Stimulated activated CD4-positive, alpha-beta T cell treated with anti-CD3 and anti-CD28 coated beads, Interleukin-1b, Interleukin-23, amount 100 ng/mL, for 4 hours (primary cell): ENCODE measurements around the gene UAP1L1.

Experiments used
- DNase-seq, 2 donors: peaks; one replicate each; pipeline ENCODE4 v3.0.0-alpha.2; 2020; ENCODE audit warnings: low read depth in 2 of 2

The UAP1L1 gene

DNA sequence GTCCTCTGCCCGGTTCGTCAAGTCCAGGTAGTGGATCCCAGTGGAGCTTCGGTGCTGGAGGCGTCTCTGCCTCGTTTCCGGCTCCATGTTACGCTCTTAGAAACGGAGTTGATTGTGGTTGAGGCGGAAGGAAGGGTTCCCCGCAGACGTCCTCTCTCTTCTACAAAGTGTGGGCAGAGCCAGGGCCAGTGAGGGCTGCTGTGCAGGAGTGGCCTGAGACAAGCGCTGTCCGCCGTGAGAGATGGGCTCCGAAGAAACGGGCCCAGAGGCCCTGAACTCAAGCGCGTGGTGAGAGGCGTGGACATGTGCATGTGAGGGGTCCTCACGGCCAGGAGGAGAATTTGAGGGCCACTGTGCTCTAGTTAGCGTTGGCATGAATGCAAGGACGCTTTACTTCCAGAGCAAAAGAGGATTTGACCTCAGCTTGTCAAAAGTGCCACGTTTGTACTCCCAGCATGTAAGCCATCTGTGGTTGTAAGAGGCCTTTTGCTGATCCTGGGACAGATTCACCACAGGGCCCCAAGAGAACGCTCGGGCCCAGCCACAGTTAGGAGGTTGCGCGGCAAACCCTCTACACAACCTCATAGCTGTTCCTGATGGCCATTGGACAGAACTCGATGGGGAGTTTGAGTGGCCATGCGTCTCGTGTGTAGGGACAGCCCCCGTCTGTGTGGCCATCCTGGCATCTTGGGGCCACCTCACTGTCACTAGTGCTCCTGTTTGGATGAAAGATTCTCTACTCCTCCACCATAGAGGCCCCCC lies 19.6 kb downstream of the UAP1L1 start:
- DNase-seq = no peak

DNA sequence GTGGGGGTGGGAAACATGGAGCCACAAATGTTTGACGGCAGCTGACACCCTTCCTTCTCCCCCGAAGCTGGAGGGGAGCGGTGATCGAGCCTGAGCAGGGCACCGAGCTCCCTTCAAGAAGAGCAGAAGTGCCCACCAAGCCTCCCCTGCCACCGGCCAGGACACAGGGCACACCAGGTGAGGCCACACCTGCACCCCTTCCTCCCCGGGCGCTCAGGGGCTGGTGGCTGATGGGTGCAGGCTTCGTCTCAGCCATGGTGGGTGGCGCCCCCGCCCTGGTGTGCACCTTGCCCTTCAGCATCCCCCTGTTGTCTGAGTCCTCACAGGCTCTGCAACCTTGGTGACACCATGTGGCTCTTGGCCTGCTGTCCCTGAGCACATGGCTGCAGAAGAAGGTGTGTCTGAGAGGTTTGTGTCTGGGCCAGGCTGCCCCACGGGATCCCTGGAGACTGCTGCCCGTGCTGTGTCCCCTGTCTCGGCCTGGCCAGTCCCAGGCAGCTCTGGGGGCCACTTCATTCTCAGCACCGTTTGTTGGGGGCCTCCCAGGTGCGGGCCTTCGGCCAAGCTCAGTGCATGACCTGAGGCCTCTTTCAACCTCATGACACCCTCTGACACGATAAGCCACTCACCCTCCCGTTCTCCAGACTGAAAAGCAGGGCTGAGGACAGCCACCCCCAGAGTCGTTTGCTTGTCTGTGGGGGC lies 20.6 kb downstream of the UAP1L1 start:
- no peak for DNase-seq

DNA sequence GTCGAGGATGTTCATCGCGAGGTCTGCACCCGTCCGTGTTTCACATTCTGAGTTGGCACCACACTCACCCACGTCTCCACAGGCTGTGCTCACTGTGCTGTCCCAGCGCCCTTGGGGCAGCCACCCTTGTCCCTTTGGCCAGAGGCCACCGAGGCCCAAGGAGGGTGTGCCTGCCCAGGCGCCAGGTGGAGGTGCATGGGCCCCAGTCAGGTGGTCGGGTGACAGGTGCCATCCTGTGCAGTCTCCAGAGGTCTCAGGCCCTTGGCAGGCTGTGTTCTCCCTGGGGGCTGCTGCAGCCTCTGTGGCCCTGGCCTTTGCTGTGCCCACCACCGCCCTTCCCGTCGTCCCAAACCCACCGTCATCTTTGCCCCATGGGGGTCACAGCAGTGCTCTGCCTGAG lies 21.9 kb downstream of the UAP1L1 start:
- no peak for DNase-seq

DNA sequence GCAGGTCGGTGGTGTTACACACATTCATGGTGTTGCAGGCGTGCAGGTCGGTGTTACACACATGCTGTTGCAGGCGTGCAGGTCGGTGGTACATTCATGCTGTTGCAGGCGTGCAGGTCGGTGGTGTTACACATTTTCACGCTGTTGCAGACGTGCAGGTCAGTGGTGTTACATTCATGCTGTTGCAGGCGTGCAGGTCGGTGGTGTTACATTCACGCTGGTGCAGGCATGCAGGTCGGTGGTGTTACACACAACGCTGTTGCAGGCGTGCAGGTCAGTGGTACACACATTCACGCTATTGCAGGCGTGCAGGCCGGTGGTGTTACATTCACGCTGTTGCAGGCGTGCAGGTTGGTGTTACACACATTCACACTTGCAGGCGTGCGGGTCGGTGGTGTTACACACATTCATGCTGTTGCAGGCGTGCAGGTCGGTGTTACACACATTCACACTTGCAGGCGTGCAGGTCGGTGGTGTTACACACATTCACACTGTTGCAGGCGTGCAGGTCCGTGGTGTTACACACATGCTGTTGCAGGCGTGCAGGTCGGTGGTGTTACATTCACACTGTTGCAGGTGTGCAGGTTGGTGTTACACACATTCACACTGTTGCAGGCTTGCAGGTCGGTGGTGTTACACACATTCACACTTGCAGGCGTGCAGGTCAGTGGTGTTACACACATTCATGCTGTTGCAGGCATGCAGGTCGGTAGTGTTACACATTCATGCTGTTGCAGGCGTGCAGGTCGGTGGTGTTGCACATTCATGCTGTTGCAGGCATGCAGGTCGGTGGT lies 26.1 kb downstream of the UAP1L1 start:
- DNase-seq = no peak

DNA sequence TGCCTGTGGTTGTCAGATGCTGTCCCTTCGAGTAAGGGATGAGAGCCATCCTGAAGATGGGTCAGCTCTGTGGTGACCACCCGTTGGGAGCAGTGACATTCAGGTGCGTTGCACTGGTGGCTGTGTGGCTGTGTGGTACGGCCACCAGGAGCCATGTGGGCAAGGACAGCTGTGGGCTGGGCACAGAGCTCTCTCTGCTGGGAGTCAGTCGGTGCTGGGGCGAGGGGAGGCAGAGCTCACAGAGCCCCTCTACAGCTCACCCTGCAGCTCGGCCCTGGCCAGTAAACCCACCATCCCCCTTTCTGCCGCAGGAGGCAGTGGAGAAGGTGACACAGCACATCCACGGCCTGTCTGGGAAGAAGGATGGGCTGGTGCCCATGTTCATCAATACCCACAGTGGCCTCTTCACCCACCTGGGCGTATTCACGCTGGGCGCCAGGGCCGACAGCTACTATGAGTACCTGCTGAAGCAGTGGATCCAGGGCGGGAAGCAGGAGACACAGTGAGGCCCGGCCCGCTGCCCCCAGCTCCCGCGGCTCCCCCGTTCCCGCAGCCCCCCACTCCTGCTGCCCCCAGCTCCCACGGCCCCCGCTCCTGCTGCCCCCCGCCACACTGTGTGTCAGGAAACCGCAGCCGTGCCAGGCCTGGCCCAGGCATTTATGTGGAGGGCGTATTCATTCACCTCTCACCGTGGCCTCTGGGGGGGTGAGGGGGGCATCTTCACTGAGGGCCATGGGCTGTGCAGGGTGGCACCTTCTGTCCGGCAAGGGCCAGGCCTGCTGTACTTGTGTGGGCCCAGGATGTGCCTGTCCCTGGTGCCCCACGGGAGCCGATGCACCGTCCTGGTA lies 28.7 kb downstream of the UAP1L1 start:
- no peak for DNase-seq

DNA sequence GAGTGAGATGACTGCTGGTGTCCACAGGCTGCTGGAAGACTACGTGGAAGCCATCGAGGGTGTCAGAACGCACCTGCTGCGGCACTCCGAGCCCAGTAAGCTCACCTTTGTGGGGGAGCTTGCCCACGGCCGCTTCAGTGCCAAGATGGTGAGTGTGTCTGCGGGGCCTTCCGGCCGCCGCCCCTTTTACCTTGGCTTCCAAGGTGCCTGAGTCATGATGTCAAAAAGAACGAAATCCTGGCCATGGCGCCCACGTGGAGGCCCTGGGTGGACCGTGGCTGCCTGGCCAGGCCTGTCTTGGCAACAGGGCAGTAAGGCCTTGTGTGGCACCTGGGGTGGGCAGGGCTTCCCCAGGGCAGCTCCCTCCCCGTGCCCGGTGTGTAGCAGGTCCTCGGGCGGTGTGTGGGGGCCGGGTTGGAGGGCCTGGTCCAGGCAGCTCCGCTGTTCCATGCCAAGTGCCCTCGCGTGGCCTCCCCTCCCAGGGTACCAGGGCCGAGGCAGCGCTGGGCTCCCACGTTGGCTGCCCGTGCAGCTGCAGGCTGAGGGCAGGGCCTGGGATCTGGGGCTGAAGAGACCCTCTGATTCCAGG lies 29.4 kb downstream of the UAP1L1 start:
- DNase-seq = no peak

- no peak for DNase-seq
These were observed 30.1 kb downstream of the UAP1L1 start for GRCh38 chr9:137107312-137107921.

DNA sequence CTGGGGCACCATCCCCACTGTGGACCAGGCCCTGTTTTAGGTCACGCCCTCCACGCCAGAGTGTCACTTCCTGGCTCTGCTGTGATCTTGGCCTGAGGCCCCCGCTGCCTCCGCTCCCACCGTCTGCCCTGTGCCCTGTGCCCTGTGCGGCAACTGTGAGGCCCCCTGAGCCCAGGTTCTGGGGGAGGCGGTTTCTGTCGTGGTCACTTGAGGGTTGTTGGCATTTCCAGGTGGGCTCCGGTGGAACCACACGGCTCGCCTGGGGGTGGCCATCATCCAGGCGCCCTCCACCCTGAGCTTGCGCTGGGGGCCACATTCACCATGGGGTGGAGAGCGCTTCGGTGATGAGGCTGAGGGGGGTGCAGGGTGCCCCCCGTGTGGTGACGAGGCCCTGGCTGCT lies 30.7 kb downstream of the UAP1L1 start:
- DNase-seq = no peak

DNA sequence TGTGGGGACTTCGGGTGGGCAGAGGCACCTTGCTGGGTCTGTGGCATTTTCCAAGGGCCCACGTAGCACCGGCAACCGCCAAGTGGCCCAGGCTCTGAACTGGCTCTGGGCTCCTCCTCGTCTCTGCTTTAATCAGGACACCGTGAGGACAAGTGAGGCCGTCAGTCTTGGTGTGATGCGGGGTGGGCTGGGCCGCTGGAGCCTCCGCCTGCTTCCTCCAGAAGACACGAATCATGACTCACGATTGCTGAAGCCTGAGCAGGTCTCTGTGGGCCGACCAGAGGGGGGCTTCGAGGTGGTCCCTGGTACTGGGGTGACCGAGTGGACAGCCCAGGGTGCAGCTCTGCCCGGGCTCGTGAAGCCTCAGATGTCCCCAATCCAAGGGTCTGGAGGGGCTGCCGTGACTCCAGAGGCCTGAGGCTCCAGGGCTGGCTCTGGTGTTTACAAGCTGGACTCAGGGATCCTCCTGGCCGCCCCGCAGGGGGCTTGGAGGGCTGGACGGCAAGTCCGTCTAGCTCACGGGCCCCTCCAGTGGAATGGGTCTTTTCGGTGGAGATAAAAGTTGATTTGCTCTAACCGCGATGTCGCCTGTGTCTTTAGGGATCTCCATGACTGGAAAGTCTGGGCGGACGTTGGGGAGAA lies 31.4 kb downstream of the UAP1L1 start:
- no peak for DNase-seq

DNA sequence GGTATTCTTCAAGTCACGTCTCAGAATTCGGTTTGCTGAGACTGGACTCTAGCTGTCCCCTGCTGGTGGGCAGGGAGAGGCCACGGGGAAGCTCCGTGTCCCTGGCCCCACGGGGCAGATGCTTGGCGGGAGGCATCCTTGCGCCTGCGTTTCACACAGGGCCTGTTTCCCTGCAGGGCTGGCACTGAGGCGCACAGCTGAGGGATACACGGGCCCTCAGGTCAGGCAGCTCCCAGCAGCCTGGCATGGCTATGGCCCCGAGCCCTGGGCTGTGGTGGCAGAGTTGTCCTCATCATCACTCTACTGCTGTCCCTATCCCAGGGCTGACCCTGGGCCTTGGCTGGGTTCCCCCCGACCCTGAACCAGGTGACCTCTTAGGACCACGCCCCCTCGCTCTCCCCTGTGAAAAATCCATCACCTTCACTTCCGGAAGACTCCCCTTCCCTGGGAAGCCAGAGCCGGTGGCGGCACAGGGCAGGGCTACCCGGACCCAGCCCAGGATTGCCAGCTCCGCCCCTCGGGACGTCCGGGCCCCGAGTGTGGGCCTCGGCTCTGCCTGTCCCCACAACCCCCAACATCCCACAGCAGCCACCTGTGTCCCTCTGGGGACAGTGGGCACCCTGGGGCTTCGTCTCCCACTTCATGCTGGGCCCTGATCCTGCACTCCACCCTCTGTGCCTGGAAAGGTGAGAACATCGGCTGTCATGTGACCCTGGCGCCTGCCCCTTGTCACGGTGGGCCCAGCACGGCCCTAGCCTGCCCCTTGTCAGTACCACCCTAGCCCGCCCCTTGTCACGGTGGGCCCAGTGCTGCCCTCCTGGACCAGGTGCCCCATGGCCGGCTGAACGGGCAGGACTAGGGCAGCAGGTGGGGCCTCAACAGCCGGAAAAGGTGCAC lies 32.2 kb downstream of the UAP1L1 start:
- no peak for DNase-seq

GRCh38 chr9:137110147-137110910 lies 33.0 kb downstream of the UAP1L1 start:
- no peak for DNase-seq

DNA sequence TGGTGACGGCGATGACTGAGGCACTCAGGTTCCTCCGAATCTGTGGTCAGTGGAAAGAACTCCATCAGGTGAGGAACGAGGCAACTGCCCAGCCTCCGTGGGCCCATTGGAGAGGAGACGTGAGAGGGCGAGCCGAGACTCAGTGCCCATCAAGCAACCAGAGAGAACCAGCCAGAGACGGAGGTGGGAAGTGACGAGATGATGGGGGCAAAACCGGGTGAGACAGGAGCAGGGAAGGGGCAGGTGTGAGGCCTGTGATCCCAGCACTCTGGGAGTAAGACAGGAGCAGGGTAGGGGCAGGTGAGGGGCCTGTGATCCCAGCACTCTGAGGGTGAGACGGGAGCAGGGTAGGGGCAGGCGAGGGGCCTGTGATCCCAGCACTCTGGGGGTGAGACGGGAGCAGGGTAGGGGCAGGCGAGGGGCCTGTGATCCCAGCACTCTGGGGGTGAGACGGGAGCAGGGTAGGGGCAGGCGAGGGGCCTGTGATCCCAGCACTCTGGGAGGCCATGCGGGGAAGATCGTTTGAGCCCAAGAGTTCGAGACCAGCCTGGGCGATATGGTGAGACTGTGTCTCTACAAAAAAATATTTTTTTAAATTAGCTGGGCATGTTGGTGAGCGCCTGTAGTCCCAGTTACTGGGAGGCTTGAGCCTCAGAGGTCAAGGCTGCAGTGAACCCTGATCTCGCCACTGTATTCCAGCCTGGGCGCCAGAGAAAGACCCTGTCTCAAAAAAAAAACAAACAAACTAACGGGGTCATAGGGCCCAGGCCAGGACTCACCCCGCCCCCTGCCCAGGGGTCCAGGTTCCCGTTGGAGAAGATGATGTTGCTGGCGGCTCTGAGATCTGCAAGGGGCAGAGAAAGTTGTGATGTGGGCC lies 33.8 kb downstream of the UAP1L1 start:
- DNase-seq = no peak

DNA sequence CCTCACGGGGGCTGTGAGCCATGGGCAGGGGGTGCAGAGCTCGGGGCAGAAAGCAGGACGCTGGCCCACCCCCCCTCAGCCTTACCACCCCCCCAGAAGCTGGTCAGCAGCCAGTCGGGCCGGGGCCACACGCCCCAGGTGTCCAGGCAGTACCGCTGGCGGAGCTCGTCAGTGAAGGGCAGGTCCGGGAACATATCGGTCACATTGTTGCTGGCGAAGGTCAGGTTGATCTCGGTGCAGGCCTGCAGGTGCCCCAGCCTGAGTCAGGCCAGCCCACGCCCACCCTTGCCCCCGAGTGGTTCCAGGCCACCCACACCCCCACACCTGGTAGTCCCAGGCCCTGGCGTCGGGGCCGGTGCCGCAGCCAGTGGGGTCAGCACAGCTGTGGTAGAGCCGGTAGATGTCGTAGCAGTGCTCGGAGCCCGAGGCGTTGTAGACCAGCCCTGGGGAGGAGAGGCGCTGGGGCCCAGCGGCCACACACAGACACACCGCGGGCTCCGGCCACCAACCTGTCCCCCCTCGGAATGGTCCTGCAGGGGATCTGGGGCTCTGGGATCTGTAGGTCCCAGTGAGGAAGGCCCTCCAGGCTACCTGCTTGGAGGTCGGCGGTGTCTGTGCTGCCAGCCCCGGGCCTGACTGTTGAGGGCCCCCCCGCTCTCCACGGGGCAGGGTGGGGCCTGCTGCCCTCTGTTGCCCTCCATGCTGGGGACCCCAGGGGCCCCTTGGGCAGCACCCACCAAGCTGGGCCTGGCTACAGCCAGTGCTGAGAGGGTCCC lies 34.7 kb downstream of the UAP1L1 start:
- DNase-seq = no peak

DNA sequence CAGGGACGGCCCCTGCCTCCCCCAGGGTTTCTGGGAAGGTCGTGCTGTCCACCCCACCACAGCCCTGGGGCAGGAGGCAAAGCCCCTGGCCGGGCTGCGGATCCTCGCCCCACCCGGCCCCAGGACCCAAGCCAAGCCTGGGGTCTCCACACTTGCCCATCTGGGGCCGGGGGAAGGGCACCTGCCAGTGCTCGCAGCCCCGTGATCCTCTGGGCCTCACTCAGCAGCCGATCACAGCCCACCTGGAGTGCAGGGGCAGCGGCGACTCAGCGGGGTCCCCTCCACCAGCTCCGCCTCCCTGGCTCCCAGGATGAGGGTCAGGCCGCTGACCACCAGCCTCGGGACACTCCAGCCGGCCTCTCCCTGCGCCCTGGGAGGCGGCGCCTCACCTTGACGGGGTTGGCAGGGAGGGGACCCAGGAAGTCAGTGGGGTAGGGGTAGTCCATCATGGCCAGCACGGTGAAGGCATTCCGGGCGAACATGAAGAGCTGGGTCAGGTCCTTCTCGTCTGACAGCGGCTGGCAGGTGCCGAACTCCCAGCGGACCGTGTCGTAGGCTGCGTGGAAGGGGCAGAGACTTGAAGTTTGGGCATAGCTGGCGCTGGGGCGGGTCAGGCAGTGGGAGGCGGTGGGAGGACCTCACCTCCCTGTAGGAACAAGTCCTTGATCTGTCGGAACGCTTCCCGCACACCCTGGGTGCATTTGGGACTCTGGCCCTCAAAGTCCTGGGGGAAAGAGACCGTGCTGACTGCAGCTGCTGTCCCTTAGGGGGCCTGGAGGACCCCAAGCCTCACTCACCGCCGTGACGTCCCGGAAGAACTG lies 35.5 kb downstream of the UAP1L1 start:
- DNase-seq = no peak

DNA sequence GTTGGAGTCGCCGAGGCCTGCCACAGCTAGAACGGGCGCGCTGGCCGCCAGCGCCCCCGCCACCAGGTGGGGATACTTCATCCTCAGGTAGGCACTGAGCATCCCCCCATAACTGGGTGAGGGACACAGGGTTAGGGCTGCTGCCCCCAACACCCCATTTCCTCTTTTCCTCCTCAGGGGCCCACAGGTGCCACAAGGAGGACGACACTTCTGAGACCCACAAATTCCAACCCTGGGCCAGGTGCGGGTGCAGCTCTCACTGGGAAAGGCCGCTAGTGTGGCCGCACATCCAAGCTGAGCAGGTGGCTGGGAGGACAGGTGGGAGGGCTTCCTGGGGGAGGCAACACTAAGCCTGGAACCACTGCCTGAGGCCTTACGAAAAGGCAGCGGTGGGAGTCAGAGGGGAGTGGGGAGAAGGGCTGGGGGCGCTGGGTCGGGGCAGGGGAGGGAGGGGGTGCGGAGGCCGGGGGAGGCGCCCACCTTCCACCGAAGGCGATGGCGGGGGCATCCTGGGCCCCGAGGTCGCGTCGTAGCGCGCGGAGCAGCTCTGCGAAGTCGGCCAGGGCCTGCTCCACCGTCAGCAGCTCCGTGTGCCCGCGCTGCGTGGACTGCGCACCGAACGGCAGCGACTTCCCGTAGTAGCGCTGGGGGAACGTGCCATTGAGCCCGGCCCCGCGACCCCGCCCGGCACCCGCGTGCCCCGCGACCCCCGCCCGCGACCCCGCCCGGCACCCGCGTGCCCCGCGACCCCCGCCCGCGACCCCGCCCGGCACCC lies 36.3 kb downstream of the UAP1L1 start:
- DNase-seq = no peak
